ENCODE data around the gene PRMT2.
"Not testable (repeated sequence)": the region's sequence is repeated elsewhere in the genome, so short reads cannot be mapped to it uniquely, and the experiment has no call there.

PRMT2 gene

GRCh38 chr21:46676542-46676941 lies 41.1 kb downstream of the PRMT2 start:
- not testable (repeated sequence) for DNase-seq

GRCh38 chr21:46681593-46681992 lies 46.1 kb downstream of the PRMT2 start:
- not testable (repeated sequence) for DNase-seq

GRCh38 chr21:46698652-46699051 lies 63.2 kb downstream of the PRMT2 start:
- not testable (repeated sequence) for DNase-seq

GRCh38 chr21:46699104-46699503 lies 63.6 kb downstream of the PRMT2 start:
- DNase-seq: not testable (repeated sequence)

Data from NCI-H345 (cell line).